ENCODE results near the gene ASB13.

ASB13 gene

DNA sequence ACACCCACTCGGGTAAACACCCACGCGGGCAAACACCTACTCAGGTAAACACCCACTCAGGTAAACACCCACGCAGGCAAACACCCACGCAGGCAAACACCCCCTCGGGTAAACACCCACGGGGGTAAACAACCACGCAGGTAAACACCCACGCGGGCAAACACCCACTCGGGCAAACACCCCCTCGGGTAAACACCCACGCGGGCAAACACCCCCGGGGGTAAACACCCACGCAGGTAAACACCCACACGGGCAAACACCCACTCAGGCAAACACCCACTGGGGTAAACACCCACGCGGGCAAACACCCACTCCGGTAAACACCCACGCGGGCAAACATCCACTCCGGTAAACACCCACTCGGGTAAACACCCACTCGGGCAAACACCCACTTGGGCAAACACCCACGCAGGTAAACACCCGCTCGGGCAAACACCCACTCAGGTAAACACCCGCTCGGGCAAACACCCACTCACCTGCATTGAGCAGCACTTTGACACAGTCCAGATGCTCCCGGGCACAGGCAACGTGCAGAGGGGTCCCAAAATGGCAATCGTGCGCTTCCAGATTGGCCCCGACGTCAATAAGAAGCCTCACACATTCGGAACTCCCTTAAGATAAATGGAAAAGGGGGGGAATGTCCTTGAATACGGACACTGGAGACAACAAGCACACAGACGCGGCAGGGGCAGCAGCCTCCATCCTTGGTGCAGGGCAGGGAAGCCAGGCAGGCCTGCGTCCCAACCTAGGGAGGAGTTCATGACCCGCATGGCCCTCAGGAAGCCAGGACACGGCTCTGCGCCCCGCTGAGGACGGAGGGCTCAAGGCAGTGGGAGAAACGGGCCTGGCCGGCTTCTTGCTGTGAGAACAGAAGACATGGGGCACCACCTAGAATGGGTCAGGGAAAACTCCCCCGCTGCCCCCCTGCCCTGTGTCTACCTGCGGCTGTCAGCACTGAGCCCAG lies 17.6 kb downstream of the ASB13 start:
- no peak for DNase-seq (ENCODE audit: low read depth in 2 of 2)

DNA sequence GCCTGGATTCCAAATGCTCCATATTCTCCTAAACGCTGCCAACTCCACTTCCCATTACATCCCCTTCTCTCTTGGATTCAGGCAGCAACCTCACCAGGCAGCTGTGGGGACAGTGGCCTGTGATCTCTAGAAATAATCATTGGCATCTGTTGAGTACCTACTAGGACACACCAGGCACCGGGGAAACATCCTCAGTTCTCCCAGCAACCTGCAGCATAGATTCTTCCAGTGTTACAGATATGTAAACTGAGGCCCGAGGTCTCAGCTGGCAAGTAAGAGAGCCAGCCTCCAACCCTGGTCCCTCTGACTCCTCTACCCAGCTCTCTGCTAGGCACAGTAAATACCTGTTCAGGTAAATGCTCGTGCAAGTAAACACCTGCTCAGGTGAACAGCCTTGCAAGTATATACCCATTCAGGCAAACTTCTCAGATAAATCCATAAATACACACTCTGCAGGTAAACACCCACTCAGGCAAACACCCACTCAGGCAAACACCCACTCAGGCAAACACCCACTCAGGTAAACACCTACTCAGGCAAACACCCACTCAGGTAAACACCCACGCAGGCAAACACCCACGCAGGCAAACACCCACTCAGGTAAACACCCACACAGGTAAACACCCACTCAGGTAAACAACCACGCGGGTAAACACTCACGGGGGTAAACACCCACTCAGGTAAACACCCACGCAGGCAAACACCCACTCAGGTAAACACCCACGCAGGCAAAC lies 18.7 kb downstream of the ASB13 start:
- DNase-seq (ENCODE audit: low read depth in 2 of 2) = no peak

DNA sequence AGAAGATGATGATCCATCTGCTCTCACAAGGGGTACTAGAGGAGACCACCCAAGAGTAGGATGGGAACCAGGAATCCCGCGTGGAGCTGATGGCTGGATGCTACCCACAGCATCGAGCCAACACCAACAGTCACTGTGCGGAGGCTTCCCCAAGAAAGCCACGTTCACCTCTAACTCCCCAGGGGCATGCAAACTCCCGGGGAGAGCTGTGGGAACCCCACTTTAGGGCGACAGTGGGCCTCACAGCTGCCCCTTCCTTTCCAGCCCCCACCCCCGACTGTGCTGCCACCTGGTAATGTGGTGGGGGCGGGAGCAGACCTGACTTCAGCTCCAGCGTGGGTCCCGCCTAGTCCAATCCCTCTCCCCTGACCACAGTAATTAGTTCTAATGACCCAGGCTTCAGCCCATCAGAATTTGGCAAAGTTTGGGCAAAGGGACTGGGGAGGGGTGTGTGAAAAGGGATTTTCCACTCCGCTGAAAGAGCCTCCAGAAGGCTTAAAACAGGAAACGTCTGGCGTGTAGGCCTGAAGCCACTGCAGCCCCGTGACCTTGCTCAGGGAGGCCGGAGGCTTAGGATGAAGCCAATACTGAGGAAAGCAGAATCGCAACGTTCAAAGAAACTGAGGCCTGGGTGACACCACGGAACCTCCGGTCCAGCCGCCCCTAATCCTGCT lies 20.3 kb downstream of the ASB13 start:
- DNase-seq (ENCODE audit: low read depth in 2 of 2) = no peak

DNA sequence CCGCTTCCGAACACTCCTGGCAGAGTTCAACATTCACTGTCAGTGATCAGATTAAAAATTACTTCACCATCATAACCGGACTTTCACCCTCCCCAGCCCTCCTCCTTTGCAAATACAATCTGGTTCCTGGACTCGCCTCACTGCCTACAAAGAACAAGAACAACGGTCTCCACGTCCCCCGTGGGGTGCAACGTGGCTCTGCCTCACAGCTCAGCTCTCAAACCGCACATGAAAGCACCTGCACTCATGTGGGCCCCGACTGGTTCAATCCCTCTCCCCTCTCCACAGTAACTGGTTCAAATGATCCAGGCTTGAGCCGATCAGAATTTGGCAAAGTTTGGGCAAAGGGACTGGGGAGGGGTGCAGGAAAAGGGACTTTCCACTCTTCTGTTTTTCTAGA lies 21.0 kb downstream of the ASB13 start:
- no peak for DNase-seq (ENCODE audit: low read depth in 2 of 2)

DNA sequence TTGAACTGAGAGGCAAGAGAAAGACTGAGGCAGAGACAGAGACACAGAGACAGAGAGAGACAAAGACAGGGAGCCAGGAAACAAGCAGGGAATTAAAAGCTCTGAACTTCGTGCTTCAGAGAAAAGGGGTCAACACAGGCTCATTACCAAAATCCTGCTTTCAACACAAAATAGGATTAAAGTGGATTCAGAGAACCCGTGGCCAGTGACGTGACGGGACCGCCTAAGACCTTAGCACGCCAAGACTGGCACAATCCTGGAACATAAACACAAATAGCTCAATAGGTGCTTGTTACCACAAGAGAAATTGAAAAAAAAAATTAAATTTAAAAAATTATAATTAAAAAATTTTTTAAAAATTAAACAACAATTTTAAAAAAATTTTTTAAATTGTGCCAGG lies 21.5 kb downstream of the ASB13 start:
- DNase-seq (ENCODE audit: low read depth in 2 of 2) = no peak

DNA sequence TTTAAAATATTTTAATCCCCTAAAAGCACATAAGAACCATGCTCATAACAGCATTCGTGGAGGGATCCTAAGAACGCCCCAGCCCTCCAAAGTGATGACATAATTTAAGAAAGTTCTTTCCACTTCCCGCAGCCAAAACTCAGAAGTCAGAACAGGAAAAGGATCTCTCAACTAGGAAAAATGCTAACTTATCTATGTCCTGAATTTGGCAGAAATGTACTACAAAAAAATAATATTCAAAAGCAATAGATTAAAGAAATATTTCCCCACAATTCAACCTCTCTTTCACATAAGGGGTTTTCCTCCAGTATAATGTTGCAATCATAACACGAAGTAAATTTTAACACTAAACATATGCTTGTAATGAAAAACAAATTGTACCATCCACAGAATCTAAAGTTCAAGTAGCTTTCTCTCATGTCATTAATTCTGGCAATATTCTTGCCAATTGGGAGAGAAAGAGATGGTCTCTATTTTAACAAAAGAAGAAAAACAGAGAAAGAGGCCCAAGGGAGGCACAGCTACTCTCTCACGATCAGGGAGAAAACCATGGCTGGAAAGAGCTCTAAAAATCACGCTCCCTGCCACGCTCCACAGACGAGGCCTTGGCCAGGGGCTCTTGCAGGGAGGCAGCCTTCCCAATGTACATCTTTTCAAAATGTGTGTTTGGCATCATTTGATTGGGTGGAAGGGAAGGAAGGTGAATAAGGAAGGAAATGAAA lies 22.9 kb downstream of the ASB13 start:
- no peak for DNase-seq (ENCODE audit: low read depth in 2 of 2)

DNA sequence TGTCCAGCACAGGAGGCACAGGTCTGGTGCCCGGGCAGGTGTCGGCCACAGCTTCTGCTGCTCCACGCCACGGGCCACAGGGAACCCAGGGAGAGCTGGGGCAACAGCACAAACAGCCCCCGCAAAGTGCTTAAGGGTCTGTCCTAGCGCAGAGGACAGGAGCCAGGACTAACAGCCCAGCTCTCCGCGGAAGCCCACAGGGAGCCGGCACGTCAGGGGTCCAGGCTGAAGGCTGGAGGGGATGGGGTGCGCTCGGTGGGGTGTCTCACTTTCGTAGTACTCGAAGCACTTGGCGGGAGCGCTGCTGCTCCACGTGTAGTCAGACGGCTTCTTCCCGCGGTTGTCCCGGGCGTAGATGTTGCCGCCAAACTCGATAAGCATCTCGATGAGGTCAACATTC lies 24.9 kb downstream of the ASB13 start:
- DNase-seq (ENCODE audit: low read depth in 2 of 2) = no peak

DNA sequence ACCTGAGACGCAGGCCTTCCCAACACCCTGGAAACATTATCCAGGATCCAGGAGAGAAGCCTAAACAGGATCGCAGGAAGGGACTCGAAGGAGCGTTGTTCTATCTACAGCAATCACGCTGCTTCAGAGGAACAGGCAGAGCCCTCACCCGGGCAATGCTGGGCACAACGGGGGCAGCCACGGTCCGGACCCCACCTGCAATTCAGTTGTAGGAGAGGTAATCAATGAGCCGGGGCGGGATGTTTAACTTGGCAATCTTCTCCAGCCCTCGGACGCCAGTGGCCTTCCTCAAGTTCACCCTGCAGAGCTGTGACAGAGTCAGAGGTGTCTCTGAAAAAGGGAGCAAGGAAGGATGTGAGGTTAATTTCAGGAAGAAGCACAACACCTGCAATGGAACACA lies 25.9 kb downstream of the ASB13 start:
- DNase-seq (ENCODE audit: low read depth in 2 of 2) = no peak

DNA sequence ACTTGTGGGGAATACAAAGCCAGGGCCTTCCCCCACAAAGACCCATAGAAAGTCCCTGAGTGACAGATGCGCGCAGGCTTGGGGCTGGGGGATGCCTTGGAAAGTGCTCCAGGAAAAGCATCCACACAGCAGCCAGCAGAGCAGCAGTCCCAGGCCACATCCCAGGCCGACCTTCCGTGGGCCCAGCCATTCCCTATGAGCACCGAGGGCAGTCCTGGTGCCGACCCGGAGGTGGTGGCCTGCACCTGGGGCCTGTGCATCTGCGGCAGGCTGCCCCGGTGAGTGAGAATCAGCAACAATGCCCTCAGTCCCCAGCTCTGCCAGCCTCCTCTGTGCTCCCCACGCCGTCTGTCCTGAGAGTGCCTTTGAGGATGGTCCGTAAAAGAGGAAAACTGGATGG lies 26.4 kb downstream of the ASB13 start:
- DNase-seq (ENCODE audit: low read depth in 2 of 2) = no peak

DNA sequence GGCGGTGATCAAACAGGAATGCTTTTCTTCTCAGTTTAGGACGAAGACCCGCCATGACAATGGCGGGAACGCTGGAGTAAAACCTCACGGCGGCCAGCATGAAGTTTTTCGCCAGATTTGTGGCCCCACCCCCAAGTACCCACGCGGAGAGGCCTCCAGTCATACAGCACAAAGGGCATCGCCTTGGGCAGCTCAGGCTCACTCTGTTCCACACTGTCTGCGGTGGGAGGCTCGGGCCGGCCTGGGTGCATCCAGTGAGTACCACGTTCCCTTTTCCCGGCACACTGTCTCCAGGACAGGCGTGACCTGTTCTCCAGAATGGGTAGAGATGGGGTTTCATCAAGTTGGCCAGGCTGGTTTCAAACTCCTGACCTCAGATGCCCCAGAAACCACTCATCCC lies 27.3 kb downstream of the ASB13 start:
- DNase-seq (ENCODE audit: low read depth in 2 of 2) = no peak

DNA sequence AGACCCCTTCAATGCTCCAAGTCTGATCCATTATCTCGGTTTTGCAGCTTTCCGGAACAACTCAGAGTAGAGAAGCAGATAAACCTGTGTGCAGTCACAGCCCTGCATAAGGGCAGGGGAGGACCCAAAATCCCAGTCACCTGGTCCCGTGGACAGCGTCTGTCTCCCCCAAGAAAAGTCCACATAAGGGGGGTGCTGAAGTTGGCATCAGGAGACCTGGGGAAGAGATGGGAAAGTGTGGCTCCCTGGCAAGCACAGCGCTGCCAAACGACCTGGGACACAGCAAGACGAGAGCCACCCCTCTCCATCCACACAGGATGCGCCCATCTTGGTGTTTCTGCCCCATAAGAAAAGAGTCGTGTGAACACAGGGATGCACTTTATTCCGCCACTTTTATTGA lies 27.9 kb downstream of the ASB13 start:
- DNase-seq (ENCODE audit: low read depth in 2 of 2) = no peak

DNA sequence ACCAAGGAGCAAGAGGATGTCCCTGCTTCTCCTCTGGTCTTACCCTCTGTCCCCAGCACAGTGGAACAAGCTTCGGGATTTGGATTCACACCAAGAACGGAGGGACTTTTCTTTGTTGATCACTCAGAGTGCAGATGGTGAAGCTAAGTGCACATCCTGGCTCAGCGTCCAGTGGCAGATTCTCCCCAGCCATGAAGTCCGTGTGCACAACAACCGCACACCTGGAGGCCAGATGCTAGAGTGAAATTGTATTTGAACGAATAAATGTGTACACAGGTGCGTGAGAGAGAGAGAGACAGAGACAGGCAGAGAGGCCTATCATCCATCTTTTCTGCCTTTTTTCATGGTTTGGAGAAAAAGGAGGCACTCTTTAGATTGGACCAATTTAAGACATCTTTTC lies 31.5 kb downstream of the ASB13 start:
- DNase-seq (ENCODE audit: low read depth in 2 of 2) = no peak

DNA sequence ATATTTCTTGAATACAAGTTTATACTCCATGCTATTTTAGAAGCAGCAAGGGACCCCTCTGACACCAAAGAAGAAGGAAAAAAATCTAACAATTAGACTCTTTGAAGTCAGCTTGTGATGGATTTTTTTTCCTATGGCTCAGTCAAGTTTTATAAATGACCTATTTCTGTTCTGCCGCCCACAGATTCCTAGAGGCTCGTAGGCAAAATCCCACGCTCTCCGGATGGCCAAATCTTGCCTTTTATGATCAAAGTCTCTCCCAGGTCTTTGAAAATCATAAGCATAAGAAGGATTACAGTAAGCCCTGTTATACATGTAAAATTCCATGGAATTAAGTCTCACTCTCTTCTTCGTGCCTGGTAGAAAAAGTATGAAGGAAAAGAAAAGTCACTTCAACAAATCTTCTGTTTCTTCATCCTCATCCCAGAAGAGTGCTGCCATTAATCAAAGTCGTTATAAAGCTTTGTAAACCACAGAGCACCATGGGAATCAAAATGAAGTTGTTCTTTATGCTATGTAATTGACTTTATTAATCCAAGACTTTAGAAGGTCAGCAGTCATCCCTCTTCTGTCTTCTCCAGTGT lies 33.1 kb downstream of the ASB13 start:
- no peak for DNase-seq (ENCODE audit: low read depth in 2 of 2)

DNA sequence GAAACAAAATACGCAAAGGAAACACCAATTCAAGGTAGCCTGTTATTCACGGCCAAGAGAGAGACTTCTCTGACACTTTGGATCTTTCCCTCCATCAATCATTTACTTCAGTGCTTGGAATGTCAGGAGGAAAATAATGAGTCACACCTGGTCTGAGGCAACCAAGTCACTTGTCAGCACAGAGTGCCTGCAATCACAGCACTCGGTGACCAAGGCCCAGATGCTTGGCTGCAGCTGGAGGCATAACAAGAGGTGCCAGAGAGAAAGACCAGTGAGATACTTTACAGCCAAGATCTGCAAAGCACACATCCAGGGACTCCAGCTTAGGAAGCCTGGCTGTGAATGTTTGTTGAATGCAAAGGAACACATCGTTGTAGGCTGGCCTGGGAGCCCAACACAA lies 33.9 kb downstream of the ASB13 start:
- DNase-seq (ENCODE audit: low read depth in 2 of 2) = no peak

DNA sequence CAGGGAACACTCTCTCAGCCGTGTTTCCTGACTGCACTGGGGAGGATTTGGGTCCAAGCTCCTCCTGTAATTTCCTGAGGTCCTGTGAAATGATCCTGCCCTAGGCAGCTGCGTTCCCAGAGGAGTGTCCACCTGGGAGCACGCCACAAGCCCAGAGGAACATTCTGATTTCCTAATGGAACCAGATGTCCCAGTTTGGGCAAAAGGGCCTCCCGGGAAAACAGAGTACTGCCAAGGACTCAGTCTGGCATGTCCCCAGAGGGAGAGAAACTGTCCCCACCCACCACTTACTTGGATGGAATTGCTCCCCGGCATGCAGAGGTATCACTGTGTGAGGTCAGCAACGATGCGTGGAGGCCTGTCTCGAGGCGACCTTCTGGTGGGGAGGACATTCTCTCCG lies 34.5 kb downstream of the ASB13 start:
- no peak for DNase-seq (ENCODE audit: low read depth in 2 of 2)

DNA sequence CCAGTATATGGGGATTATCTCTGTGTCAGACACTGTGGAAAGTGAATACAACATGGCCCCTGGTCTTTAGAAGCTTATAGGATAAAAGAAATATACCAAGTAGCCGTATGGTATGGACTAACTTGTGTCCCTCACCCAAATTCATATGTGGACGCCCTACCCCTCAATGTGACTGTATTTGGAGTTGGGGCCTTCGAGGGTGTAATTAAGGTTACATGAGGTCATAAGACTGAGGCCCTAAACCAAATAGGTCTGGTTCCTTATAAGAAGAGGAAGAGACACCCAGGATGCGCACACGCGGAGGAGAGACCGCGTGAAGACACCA lies 36.3 kb downstream of the ASB13 start:
- no peak for DNase-seq (ENCODE audit: low read depth in 2 of 2)

DNA sequence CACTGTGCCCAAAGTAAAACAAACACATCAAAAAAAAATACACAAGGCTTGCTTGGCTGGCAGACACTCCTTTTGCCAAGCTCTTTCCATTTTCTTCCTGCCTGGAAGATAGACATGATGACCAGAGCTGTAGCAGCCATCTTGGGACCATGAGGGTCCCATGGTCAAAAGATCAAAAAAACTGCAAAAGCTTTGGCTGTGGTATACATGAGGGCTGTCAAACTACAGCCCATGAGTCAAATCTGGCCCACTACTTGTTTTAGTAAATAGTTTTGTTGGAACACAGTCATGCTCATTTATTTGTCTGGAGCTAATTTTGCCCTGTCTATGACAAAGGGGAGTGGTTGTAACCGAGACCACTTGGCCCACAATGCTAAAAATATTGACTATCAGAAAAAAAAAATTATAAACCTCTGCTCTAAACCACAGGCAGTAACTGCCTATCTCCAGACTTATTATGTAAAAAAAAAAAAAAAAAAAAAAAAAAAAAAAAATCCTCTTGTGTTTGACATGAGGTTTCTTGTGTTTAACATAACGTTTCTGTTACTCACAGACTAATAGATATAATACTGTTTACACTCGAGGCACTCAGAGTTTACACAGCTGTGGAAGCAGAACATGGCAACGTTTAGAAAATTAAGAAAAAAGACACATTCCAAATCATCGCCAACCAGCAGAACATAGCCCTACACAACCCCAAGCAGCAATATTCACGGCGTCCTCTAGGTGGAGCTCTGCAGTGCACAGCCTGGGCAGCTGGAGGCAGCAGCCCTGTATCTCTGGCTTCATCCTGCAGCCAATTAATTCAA lies 36.9 kb downstream of the ASB13 start:
- peak; percentile 79 to 84 for DNase-seq (ENCODE audit: low read depth in 2 of 2)

DNA sequence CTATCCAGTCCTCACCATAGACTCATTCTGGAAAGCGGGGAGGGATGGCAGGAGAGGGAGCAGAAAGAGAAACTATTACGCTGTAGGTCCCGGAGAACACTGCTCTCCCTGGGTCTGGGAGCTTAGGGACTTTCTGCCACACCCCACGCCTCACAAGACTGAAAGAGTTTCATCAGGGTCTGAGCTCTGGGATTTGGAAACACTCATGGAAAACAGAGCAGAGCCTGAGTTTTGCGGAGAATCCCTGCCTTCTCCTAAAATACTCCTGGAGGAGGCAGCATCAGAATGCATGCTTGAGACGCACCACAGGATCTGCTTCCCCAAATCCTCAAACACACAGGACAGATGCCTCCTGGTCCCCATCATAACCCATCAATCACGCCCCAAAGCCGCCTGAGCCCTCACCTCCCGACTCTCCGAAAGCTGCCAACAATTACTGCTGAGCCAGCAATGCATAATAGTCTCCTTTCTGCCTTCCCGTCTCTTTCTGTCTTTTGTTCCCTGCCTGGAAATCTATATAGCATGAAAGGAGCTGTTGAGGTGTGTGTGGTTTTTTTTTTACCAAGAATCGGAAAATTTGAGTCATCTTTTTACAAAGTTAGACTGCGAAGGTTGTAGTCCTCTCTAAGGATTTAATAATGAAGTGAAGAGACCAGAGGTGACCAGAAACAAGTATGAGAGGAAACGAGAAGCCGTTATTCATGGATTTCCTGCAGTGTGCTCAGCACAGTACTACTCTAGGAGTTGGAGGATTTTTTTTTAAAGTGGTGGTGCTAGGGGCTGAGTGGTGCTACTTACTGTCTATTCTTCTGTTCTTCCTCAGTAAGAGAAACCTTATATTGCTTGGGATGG lies 37.7 kb downstream of the ASB13 start:
- DNase-seq (ENCODE audit: low read depth in 2 of 2) = peak in 1 of 2 donors; percentile 10

DNA sequence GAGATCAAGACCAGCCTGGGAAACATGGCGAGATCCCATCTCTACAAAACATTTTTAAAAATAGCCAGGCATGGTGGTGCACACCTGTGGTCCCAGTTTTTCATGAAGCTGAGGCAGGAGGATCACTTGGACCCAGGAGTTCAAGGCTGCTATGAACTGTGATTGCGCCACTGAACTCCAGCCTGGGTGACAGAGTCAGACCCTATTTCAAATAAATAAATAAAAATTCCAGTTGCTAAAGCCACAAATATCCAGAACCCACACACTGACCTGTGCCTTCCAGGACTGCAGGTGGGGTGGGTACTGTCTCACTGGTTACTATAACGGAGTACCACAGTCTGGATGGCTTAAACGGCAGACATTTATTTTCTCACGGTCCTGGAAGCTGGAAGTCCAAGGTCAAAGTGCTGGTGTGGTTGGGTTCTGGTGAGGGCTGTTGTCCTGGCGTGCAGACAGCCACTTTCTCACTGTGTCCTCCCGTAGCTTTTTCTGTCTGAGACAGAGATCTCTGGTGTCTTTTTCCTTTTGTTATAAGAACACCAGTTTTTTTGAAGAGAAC lies 38.8 kb downstream of the ASB13 start:
- no peak for DNase-seq (ENCODE audit: low read depth in 2 of 2)
